ENCODE results near the gene ZNF654.
A peak's percentile ranks its signal among the peaks of the same experiment; 100 is the strongest.

ZNF654 gene

DNA sequence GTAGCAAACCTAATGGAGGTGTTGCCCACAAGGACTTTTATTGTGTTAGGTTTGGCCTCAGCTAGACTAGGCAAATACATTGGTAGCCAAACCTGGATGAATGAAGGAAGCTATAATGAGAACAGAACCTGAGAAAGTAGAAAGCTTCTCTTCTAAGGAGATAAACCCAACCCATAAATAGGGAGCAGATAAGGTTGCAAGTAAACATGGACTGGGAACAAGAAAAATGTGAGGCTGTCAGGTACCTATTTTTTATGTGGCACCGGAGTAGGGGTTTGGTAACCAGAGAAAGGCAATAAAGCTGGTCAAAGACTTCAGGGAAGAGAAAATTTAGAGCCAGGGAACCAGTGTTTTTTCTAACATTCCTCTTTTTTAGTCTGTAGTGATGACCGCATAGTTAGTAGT is 25.0 kb downstream of the ZNF654 start:
- CTCF ChIA-PET: no interaction called here
- TF ChIP-seq, protein P1, sequence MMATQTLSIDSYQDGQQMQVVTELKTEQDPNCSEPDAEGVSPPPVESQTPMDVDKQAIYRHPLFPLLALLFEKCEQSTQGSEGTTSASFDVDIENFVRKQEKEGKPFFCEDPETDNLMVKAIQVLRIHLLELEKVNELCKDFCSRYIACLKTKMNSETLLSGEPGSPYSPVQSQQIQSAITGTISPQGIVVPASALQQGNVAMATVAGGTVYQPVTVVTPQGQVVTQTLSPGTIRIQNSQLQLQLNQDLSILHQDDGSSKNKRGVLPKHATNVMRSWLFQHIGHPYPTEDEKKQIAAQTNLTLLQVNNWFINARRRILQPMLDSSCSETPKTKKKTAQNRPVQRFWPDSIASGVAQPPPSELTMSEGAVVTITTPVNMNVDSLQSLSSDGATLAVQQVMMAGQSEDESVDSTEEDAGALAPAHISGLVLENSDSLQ (IDR thresholded peaks at IDR 0.05): peak; percentile 52; the same call in 1 of the 2 replicates
- no peak for TF ChIP-seq BHLHE40 (IDR thresholded peaks at IDR 0.05; ENCODE audit: borderline replicate concordance)
- peak; percentile 15 for DNase-seq (ENCODE audit: extremely low spot score)
- POLR2A ChIA-PET: interaction anchor here (1.0 to 1.1 kb wide), 3 partner anchors 15 to 65 kb away, joined by 3 to 5 read pairs (median 4); partner anchors contain the start of genes C3orf38 and CGGBP1

DNA sequence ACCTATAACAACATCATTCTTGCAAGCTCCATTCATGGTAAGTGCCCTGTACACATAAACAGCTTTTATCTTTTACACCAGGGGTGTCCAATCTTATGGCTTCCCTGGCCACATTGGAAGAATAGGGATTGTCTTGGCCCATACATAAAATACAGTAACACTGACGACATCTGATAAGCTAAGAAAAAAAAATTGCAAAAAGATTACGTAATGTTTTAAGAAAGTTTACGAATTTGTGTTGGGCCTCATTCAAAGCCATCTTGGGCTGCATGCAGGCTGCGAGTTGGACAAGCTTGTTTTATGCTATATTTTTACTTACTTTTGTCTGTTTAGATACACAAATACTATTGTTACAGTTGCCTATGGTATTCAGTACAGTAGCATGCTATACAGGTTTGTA is 31.6 kb downstream of the ZNF654 start:
- no peak for TF ChIP-seq ZNF384 (IDR thresholded peaks at IDR 0.05)
- no peak for TF ChIP-seq FOXA1 (IDR thresholded peaks at IDR 0.05)
- TF ChIP-seq, protein P1 (IDR thresholded peaks at IDR 0.05): no peak
- TF ChIP-seq HDGF (IDR thresholded peaks at IDR 0.05; ENCODE audit: borderline replicate concordance): no peak
- no peak for TF ChIP-seq ARNT (IDR thresholded peaks at IDR 0.05)
- TF ChIP-seq TARDBP (IDR thresholded peaks at IDR 0.05): no peak
- POLR2A ChIA-PET: no interaction called here
- CTCF ChIA-PET: interaction anchor here (0.7 kb wide), 1 partner anchor 710 kb away, joined by 3 read pairs; no protein-coding TSS in a partner anchor
- DNase-seq (ENCODE audit: extremely low spot score): no peak

DNA sequence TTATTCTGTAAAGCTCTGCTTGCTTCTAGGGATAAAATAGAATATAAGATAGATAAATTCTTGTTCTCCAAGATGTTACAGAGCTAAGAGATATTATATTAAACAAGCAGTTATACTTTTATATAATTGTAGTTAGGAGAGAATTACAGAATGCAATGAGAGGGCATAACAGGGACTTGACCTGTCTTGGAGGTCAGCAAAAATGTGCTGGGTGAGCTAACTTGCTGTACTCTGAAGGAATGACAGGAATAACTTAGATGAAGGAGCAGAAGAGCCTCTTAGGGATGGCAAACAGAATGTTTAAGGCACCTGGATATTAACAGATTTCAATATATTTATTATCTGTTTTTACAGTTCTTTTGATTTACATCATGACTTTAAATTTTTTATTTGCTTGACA is 33.2 kb downstream of the ZNF654 start:
- TF ChIP-seq LEF1 (IDR thresholded peaks at IDR 0.05; ENCODE audit: borderline replicate concordance) (no peak), HDGF (IDR thresholded peaks at IDR 0.05; ENCODE audit: borderline replicate concordance) (no peak), FOXK2 (IDR thresholded peaks at IDR 0.05) (no peak), SP1 (IDR thresholded peaks at IDR 0.05) (no peak), NFRKB (IDR thresholded peaks at IDR 0.05) (no peak), CTBP1 (IDR thresholded peaks at IDR 0.05; ENCODE audit: borderline replicate concordance) (no peak), TARDBP (IDR thresholded peaks at IDR 0.05) (no peak), L3MBTL2 (conservative IDR thresholded peaks at IDR 0.05) (no peak), ZNF384 (IDR thresholded peaks at IDR 0.05) (no peak), SUZ12 (IDR thresholded peaks at IDR 0.05) (no peak), FOXM1 (IDR thresholded peaks at IDR 0.05; ENCODE audit: borderline replicate concordance) (no peak), ARNT (IDR thresholded peaks at IDR 0.05) (no peak), FOXA1 (IDR thresholded peaks at IDR 0.05) (no peak), BHLHE40 (IDR thresholded peaks at IDR 0.05; ENCODE audit: borderline replicate concordance) (no peak)
- TF ChIP-seq, protein P1 (IDR thresholded peaks at IDR 0.05): no peak
- ChIA-PET POLR2A (no interaction called here), CTCF (no interaction called here)
- DNase-seq (ENCODE audit: extremely low spot score): no peak

DNA sequence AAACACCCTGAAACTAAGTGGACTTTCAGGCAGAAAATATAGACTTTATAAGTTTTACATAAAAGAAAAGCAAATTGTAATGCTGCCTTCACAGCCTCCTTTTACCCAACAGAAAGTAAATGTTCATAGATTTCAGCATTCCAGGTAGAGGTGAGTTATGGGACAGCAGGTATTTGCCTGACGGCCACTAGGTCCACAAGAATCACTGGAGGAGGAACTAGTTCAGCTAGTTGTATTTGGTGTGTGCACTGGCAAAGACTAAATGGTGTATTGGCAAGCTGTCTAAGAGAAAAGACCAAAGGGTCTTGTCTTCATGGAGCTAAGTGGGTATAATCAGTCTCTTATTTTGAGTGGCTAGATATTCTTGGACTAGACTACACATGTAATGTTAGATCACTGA is 34.2 kb downstream of the ZNF654 start:
- TF ChIP-seq HDGF (IDR thresholded peaks at IDR 0.05; ENCODE audit: borderline replicate concordance) (no peak), SUZ12 (IDR thresholded peaks at IDR 0.05) (no peak), TARDBP (IDR thresholded peaks at IDR 0.05) (no peak), FOXM1 (IDR thresholded peaks at IDR 0.05; ENCODE audit: borderline replicate concordance) (no peak), BHLHE40 (IDR thresholded peaks at IDR 0.05; ENCODE audit: borderline replicate concordance) (no peak), ZNF384 (IDR thresholded peaks at IDR 0.05) (no peak), L3MBTL2 (conservative IDR thresholded peaks at IDR 0.05) (no peak), SP1 (IDR thresholded peaks at IDR 0.05) (no peak), NFRKB (IDR thresholded peaks at IDR 0.05) (no peak), ARNT (IDR thresholded peaks at IDR 0.05) (no peak)
- DNase-seq (ENCODE audit: extremely low spot score): no peak
- ChIA-PET POLR2A (no interaction called here), CTCF (no interaction called here)

DNA sequence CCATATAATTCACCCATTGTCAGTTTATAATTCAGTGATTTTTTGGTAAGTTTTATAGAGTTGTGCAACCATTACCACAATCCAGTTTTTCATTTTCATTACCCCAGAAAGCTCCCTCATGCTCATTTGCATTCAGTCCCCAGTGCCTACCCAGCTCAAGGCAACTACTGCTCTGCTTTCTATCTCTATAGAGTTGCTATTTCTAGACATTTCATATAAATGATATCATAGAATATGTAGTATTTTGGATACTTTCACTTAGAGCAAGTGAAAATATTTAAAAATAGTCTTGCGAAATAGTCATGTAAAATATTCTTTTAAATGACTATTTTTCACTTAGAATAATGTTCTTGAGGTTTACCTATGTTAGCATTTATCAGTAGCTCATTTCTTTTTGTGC is 42.1 kb downstream of the ZNF654 start:
- DNase-seq (ENCODE audit: extremely low spot score): no peak
- TF ChIP-seq CTBP1 (IDR thresholded peaks at IDR 0.05; ENCODE audit: borderline replicate concordance): no peak
- no peak for TF ChIP-seq LEF1 (IDR thresholded peaks at IDR 0.05; ENCODE audit: borderline replicate concordance)
- TF ChIP-seq ZNF384 (IDR thresholded peaks at IDR 0.05): no peak
- POLR2A ChIA-PET: no interaction called here
- CTCF ChIA-PET: no interaction called here

DNA sequence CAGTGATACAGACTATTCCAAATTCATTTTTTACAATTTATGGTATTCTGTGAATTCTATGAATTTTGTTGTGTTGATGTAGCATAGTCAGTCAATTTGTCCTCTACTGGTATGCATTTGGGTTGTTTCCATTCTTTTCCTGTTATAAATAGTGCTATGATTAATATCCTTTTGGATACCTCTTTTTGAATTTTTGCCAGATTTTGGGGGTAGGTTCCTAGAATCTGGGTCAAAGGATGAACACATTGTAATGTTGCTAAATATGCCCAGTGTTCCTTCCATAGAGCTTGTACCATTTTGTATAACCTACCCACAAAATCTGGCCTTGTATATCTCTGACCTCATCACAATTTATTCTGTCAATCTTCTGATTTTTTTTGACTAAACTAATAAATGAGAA is 46.3 kb downstream of the ZNF654 start:
- CTCF ChIA-PET: no interaction called here
- TF ChIP-seq NFRKB (IDR thresholded peaks at IDR 0.05) (no peak), ARNT (IDR thresholded peaks at IDR 0.05) (no peak), HDGF (IDR thresholded peaks at IDR 0.05; ENCODE audit: borderline replicate concordance) (no peak), SP1 (IDR thresholded peaks at IDR 0.05) (no peak), LEF1 (IDR thresholded peaks at IDR 0.05; ENCODE audit: borderline replicate concordance) (no peak), ELF4 (IDR thresholded peaks at IDR 0.05) (no peak), ZNF384 (IDR thresholded peaks at IDR 0.05) (no peak), SUZ12 (IDR thresholded peaks at IDR 0.05) (no peak), TARDBP (IDR thresholded peaks at IDR 0.05) (no peak), CTBP1 (IDR thresholded peaks at IDR 0.05; ENCODE audit: borderline replicate concordance) (no peak), FOXA1 (IDR thresholded peaks at IDR 0.05) (no peak), FOXK2 (IDR thresholded peaks at IDR 0.05) (no peak), BHLHE40 (IDR thresholded peaks at IDR 0.05; ENCODE audit: borderline replicate concordance) (no peak), FOXM1 (IDR thresholded peaks at IDR 0.05; ENCODE audit: borderline replicate concordance) (no peak), L3MBTL2 (conservative IDR thresholded peaks at IDR 0.05) (no peak)
- TF ChIP-seq, protein P1 (IDR thresholded peaks at IDR 0.05): no peak
- POLR2A ChIA-PET: no interaction called here
- no peak for DNase-seq (ENCODE audit: extremely low spot score)
